ENCODE measurements around the gene GRIK4. TPM values are rescaled to one million over a fixed set of nuclear protein-coding genes. Genes with fewer than 3 reads are reported as not detected.

The GRIK4 gene
- total RNA-seq, 2 experiments from 2014 or later, result not detected

DNA sequence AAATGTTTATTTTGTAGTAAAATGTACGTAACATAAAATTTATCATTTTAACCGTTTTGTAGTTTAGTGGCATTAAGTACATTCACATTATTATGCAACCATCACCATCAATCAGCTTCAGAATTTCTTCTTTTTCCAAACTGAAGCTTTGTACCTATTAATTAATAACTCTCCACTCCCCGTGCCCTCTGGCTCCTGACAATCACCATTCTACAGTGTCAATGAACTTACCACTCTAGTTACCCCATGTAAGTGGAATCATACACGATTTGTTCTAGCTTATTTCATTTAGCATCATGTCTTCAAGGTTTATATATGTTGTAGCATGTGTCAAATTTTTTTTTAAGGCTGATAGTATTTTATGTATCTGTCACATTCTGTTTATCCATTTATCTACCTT lies 522.1 kb downstream of the GRIK4 start:
- H3K9me3 Mint-ChIP-seq, result no peaks in the 10 kb centered on the region
- POLR2A ChIA-PET, result no interaction called here

DNA sequence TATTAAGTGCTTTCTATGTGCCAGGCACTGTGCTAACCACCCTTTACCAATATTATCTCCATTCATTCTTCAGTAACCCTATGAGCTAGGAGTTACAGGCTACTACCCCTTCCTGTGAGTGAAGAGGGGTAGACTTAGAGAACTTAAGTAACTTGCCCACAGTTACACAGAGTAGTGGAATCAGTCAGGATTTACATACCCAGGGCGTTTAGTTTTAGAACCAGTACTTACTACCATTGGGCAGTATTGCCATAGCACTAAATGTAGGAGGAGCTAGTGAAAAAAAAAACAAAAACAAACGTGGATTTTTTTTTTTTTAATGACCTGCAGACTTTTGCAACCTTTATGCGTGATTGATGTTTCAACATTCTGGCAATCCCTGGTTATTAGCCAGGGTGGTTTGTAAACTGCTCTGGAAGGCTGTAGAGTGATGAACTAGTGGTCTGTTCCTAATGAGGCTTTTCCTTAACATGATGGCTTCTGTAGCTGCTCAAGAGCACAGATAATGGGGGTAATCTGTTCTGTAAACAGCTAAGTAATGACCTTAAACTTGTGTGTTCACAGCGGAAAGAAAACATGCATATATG lies 523.7 kb downstream of the GRIK4 start:
- ATAC-seq (ENCODE audit: poor library complexity) (no peak), DNase-seq (no peak)
- TF ChIP-seq, protein P1, sequence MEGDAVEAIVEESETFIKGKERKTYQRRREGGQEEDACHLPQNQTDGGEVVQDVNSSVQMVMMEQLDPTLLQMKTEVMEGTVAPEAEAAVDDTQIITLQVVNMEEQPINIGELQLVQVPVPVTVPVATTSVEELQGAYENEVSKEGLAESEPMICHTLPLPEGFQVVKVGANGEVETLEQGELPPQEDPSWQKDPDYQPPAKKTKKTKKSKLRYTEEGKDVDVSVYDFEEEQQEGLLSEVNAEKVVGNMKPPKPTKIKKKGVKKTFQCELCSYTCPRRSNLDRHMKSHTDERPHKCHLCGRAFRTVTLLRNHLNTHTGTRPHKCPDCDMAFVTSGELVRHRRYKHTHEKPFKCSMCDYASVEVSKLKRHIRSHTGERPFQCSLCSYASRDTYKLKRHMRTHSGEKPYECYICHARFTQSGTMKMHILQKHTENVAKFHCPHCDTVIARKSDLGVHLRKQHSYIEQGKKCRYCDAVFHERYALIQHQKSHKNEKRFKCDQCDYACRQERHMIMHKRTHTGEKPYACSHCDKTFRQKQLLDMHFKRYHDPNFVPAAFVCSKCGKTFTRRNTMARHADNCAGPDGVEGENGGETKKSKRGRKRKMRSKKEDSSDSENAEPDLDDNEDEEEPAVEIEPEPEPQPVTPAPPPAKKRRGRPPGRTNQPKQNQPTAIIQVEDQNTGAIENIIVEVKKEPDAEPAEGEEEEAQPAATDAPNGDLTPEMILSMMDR (IDR thresholded peaks at IDR 0.05), result no peak
- no peaks in the 10 kb centered on the region for H3K9me3 ChIP-seq (ENCODE audit: control insufficient read depth in 1 of 2, insufficient read depth in 1 of 2, low read length in 2 of 2)
- CTCF ChIA-PET, result interaction anchor here (1.0 kb wide), 1 partner anchor 159 kb away, joined by 3 read pairs; no protein-coding TSS in a partner anchor
- Mint-ChIP-seq H3K27me3 (no peaks in the 10 kb centered on the region), H3K4me1 (ENCODE audit: low read depth) (peaks cover 32% of the 10 kb centered on the region), H3K36me3 (ENCODE audit: low read depth) (peaks cover 12% of the 10 kb centered on the region), H3K9me3 (no peaks in the 10 kb centered on the region), H3K4me3 (no peak overlapping the region), H3K27ac (no peak overlapping the region)
- no peak overlapping the region for H3K27ac ChIP-seq (ENCODE audit: low read depth in 1 of 2, low read length in 2 of 2)
- H3K36me3 ChIP-seq (ENCODE audit: insufficient read depth, low read length), result no peaks in the 10 kb centered on the region
- POLR2A ChIA-PET, result interaction anchor here (1.0 to 1.1 kb wide), 2 partner anchors 11 to 49 kb away, joined by 3 to 5 read pairs; partner anchors contain the start of gene TBCEL
- H3K4me3 ChIP-seq (ENCODE audit: low read length), result no peak overlapping the region
- intact Hi-C loops (cut with DNase I, micrococcal nuclease), result no loop called here
- no peaks in the 10 kb centered on the region for H3K4me1 ChIP-seq (ENCODE audit: insufficient read depth, low read length)
- H3K27me3 ChIP-seq (ENCODE audit: control insufficient read depth in 1 of 2, insufficient read depth in 2 of 2, low read length in 2 of 2), result no peaks in the 10 kb centered on the region

More for the DNA sequence above, 522.1 kb downstream of the GRIK4 start:
- DNase-seq (no peak), ATAC-seq (ENCODE audit: poor library complexity) (no peak)
- Mint-ChIP-seq H3K36me3 (ENCODE audit: low read depth) (peaks cover 17% of the 10 kb centered on the region), H3K27ac (no peak overlapping the region), H3K4me3 (no peak overlapping the region), H3K27me3 (no peaks in the 10 kb centered on the region), H3K4me1 (ENCODE audit: low read depth) (peaks cover 38% of the 10 kb centered on the region)
- no peaks in the 10 kb centered on the region for H3K4me1 ChIP-seq (ENCODE audit: insufficient read depth, low read length)
- no peaks in the 10 kb centered on the region for H3K36me3 ChIP-seq (ENCODE audit: insufficient read depth, low read length)
- no peak overlapping the region for H3K27ac ChIP-seq (ENCODE audit: low read depth in 1 of 2, low read length in 2 of 2)
- intact Hi-C loops (cut with DNase I, micrococcal nuclease), result no loop called here
- CTCF ChIA-PET, result no interaction called here
- TF ChIP-seq, protein P1 (IDR thresholded peaks at IDR 0.05), result no peak
- no peak overlapping the region for H3K4me3 ChIP-seq (ENCODE audit: low read length)
- no peaks in the 10 kb centered on the region for H3K27me3 ChIP-seq (ENCODE audit: control insufficient read depth in 1 of 2, insufficient read depth in 2 of 2, low read length in 2 of 2)
- H3K9me3 ChIP-seq (ENCODE audit: control insufficient read depth in 1 of 2, insufficient read depth in 1 of 2, low read length in 2 of 2), result no peaks in the 10 kb centered on the region

DNA sequence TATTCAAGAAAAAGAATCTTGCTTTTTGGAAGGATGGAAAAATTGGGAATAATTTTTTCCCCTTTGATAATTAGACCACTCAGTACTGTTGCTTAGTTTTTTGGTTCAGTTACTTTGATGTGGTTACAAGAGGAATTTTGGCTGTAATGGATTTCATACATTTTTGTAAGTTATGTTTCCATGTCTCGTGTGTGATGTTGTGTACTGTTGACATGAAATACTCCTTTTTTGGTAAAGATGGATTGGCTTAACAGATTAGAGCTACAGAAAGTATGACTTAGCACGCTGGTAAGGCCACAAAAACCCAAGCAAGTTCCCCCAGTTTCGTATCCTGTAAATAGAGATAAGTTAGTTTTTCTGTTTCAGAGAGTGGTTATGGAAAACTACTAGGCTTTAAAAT lies 524.2 kb downstream of the GRIK4 start:
- H3K27ac Mint-ChIP-seq, result no peak overlapping the region
- H3K27me3 ChIP-seq (ENCODE audit: control insufficient read depth in 1 of 2, insufficient read depth in 2 of 2, low read length in 2 of 2), result no peaks in the 10 kb centered on the region
- no peaks in the 10 kb centered on the region for H3K9me3 Mint-ChIP-seq
- TF ChIP-seq, protein P1 (IDR thresholded peaks at IDR 0.05), result no peak
- no peaks in the 10 kb centered on the region for H3K9me3 ChIP-seq (ENCODE audit: control insufficient read depth in 1 of 2, insufficient read depth in 1 of 2, low read length in 2 of 2)
- no peaks in the 10 kb centered on the region for H3K36me3 ChIP-seq (ENCODE audit: insufficient read depth, low read length)
- ChIA-PET CTCF (no interaction called here), POLR2A (no interaction called here)
- intact Hi-C loops (cut with DNase I, micrococcal nuclease), result no loop called here
- no peaks in the 10 kb centered on the region for H3K27me3 Mint-ChIP-seq
- H3K4me1 Mint-ChIP-seq (ENCODE audit: low read depth), result peaks cover 29% of the 10 kb centered on the region
- no peak overlapping the region for H3K4me3 ChIP-seq (ENCODE audit: low read length)
- H3K4me1 ChIP-seq (ENCODE audit: insufficient read depth, low read length), result no peaks in the 10 kb centered on the region
- peaks cover 10% of the 10 kb centered on the region for H3K36me3 Mint-ChIP-seq (ENCODE audit: low read depth)
- DNase-seq (no peak), ATAC-seq (ENCODE audit: poor library complexity) (no peak)
- H3K27ac ChIP-seq (ENCODE audit: low read depth in 1 of 2, low read length in 2 of 2), result no peak overlapping the region
- no peak overlapping the region for H3K4me3 Mint-ChIP-seq

Data from CD4-positive, alpha-beta T cell (primary cell).